Cardiac fibroblast (primary cell): ENCODE measurements around the gene PPP2R5D.

Source experiments
- DNase-seq, 2 donors: peaks; one replicate each; pipeline versions ENCODE4 v3.0.0 to v3.0.0-alpha.2; 2010; ENCODE audit warnings: low read depth in 2 of 2
- H3K4me3 ChIP-seq, 2 donors: replicated peaks in 1 of 2; 1 replicate in 1 of 2; 2 replicates in 1 of 2; pipeline ENCODE4 v1.5.1; 2011; ENCODE audit warnings: low read depth in 2 of 2, low read length in 2 of 2, mild to moderate bottlenecking in 2 of 2, moderate library complexity in 1 of 2
- CTCF ChIP-seq: IDR thresholded peaks from one replicate; pipeline ENCODE4 v1.5.1; 2011; ENCODE audit warnings: low read depth, mild to moderate bottlenecking, low read length, inconsistent platforms

Gene PPP2R5D

GRCh38 chr6:43052842-43053544 is 68.6 kb downstream of the PPP2R5D start:
- H3K4me3 ChIP-seq, result peak overlapping the region; percentile 85 to 89
- peak; percentile 26 to 40 for DNase-seq
- no peak for TF ChIP-seq CTCF

GRCh38 chr6:43053545-43054205 is 69.3 kb downstream of the PPP2R5D start, which contains the start of gene CUL7:
TSS of gene CUL7 (minus strand) at chr6:43053851. CDS start at chr6:43052788, 1,063 bp downstream.
- H3K4me3 ChIP-seq, result peak within 1 kb of the TSS; percentile 85 to 89
- peak; percentile 95 to 97 for DNase-seq
- TF ChIP-seq CTCF, result no peak

GRCh38 chr6:43054206-43054943 is 70.0 kb downstream of the PPP2R5D start:
- TF ChIP-seq CTCF, result no peak
- DNase-seq, result no peak
- peak overlapping the region; percentile 85 to 89 for H3K4me3 ChIP-seq

GRCh38 chr6:43055966-43056365 is 71.6 kb downstream of the PPP2R5D start:
- TF ChIP-seq CTCF, result no peak
- DNase-seq, result no peak
- H3K4me3 ChIP-seq, result no peak overlapping the region

- DNase-seq, result no peak
Measured at GRCh38 chr6:43058531-43058930, 74.2 kb downstream of the PPP2R5D start.

More at GRCh38 chr6:43058531-43058930, 74.2 kb downstream of the PPP2R5D start:
- H3K4me3 ChIP-seq, result peak overlapping the region; percentile 91 to 99
- TF ChIP-seq CTCF, result no peak
